HG03025 (cell line): ENCODE results near the gene PDAP1.
"Not testable (repeated sequence)": the region's sequence is repeated elsewhere in the genome, so short reads cannot be mapped to it uniquely, and the experiment has no call there.

Experiments used
- ATAC-seq: cut with Tn5 transposase; IDR thresholded peaks from one replicate; pipeline ENCODE4 v1.9.1; 2021; ENCODE audit warnings: mild to moderate bottlenecking, moderate library complexity; ENCODE audit not compliant: unreplicated experiment, low FRiP score

PDAP1 gene

GRCh38 chr7:99357701-99358490 lies 50.5 kb downstream of the PDAP1 start:
- ATAC-seq, result no peak

GRCh38 chr7:99355098-99355497 lies 53.3 kb downstream of the PDAP1 start:
- no peak for ATAC-seq

GRCh38 chr7:99352247-99352646 lies 56.1 kb downstream of the PDAP1 start:
- ATAC-seq, result no peak

- ATAC-seq, result not testable (repeated sequence)
Measured at GRCh38 chr7:99350641-99351040, 57.8 kb downstream of the PDAP1 start.
